Ishikawa (cell line): ENCODE results near the gene CHRNA5.

Experiments
- CEBPB ChIP-seq: IDR thresholded peaks from 2 replicates; pipeline ENCODE4 v1.6.1; 2012
- CREB1 ChIP-seq: IDR thresholded peaks from 2 replicates; pipeline ENCODE4 v1.6.1; 2012; ENCODE audit warnings: low read depth
- EGR1 ChIP-seq: IDR thresholded peaks from 2 replicates; pipeline ENCODE4 v1.6.1; 2012
- EP300 ChIP-seq: IDR thresholded peaks from 2 replicates; pipeline ENCODE4 v1.6.1; 2012; ENCODE audit warnings: borderline replicate concordance
- FOXM1 ChIP-seq: IDR thresholded peaks from 2 replicates; pipeline ENCODE4 v1.6.1; 2012; ENCODE audit warnings: low read depth, borderline replicate concordance
- NFIC ChIP-seq: IDR thresholded peaks from 2 replicates; pipeline ENCODE4 v1.6.1; 2012
- RAD21 ChIP-seq: IDR thresholded peaks from 2 replicates; pipeline ENCODE4 v1.6.1; 2012; ENCODE audit warnings: low read depth
- TAF1 ChIP-seq: IDR thresholded peaks from 2 replicates; pipeline ENCODE4 v1.6.1; 2012; ENCODE audit warnings: low read depth, mild to moderate bottlenecking
- TCF12 ChIP-seq: IDR thresholded peaks from 2 replicates; pipeline ENCODE4 v1.6.1; 2012; ENCODE audit warnings: low read depth
- TEAD4 ChIP-seq: IDR thresholded peaks from 2 replicates; pipeline ENCODE4 v1.6.1; 2012
- YY1 ChIP-seq: IDR thresholded peaks from 2 replicates; pipeline ENCODE4 v1.6.1; 2012; ENCODE audit warnings: low read depth
- ZBTB7A ChIP-seq: IDR thresholded peaks from 2 replicates; pipeline ENCODE4 v1.6.1; 2012; ENCODE audit warnings: low read depth
- TF ChIP-seq, protein P1 (sequence below): IDR thresholded peaks from 2 replicates; pipeline ENCODE4 v1.6.1; 2012
- TF ChIP-seq, protein P2 (sequence below): IDR thresholded peaks from 2 replicates; pipeline ENCODE4 v1.6.1; 2012; ENCODE audit warnings: low read depth, mild to moderate bottlenecking

DNA sequence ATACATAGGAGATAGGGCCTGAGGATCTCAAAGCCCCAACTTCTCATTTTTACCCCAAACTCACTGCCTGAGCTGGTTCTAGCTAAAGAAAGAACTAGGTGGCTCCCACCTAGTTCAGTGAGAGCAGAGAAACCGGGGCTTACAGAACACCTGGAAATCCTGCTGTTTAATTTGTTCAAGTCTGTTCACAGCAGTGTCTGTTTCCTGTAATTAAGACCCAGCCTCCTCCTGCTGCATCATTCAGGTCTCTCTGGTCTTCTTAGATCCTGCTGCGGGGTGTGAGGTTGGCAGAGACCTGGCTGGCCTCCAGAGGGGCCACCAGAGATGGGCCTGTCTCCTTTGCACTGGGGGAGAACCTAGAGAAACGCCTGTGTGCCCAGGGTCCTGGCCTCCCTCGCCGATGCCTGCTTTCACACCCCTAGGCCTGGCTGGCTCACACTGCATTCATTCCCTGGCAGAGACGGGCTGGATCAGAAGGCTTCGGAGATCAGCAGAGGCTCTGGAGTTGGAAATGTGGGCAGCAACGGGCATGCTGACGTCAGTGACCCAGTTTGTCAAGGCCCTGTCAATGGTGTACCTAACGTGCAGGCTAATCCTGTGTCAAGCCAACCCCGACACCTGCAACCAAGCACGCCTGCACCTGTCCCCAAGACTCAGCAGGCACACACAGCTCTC, 60.4 kb downstream of the CHRNA5 start:
- TF ChIP-seq TEAD4 (no peak), RAD21 (no peak), EGR1 (no peak), YY1 (no peak), FOXM1 (no peak), TAF1 (no peak), NFIC (no peak), CREB1 (no peak), CEBPB (no peak), EP300 (no peak), TCF12 (no peak), ZBTB7A (no peak)
- TF ChIP-seq, protein P1, sequence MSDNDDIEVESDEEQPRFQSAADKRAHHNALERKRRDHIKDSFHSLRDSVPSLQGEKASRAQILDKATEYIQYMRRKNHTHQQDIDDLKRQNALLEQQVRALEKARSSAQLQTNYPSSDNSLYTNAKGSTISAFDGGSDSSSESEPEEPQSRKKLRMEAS: no peak
- TF ChIP-seq, protein P2, sequence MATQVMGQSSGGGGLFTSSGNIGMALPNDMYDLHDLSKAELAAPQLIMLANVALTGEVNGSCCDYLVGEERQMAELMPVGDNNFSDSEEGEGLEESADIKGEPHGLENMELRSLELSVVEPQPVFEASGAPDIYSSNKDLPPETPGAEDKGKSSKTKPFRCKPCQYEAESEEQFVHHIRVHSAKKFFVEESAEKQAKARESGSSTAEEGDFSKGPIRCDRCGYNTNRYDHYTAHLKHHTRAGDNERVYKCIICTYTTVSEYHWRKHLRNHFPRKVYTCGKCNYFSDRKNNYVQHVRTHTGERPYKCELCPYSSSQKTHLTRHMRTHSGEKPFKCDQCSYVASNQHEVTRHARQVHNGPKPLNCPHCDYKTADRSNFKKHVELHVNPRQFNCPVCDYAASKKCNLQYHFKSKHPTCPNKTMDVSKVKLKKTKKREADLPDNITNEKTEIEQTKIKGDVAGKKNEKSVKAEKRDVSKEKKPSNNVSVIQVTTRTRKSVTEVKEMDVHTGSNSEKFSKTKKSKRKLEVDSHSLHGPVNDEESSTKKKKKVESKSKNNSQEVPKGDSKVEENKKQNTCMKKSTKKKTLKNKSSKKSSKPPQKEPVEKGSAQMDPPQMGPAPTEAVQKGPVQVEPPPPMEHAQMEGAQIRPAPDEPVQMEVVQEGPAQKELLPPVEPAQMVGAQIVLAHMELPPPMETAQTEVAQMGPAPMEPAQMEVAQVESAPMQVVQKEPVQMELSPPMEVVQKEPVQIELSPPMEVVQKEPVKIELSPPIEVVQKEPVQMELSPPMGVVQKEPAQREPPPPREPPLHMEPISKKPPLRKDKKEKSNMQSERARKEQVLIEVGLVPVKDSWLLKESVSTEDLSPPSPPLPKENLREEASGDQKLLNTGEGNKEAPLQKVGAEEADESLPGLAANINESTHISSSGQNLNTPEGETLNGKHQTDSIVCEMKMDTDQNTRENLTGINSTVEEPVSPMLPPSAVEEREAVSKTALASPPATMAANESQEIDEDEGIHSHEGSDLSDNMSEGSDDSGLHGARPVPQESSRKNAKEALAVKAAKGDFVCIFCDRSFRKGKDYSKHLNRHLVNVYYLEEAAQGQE: no peak
